G401.6 (cell line): ENCODE results near the gene MZT2A.
"Not testable (repeated sequence)": the region's sequence is repeated elsewhere in the genome, so short reads cannot be mapped to it uniquely, and the experiment has no call there.

Experiments
- FAIRE-seq: peaks from 2 replicates; lab custom pipeline; 2012; peaks lifted over from hg19 to GRCh38; lab: Jason Lieb, UNC

The MZT2A gene

DNA sequence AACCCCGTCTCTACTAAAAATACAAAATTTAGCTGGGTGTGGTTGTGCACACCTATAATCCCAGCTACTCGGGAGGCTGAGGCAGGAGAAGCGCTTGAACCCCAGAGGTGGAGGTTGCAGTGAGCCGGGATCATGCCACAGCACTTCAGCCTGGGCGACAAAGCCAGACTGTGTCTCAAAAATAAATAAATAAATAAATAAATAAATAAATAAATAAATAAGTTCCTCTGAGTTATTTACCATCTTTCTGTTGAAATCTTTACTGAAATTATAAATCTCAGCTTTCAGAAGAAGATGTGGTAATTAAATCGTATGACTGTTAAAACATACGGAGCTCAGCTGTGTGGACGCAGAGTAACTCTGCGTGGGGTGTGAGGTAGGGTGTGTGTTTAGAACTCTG, 44.2 kb downstream of the MZT2A start:
- FAIRE-seq: not testable (repeated sequence)

DNA sequence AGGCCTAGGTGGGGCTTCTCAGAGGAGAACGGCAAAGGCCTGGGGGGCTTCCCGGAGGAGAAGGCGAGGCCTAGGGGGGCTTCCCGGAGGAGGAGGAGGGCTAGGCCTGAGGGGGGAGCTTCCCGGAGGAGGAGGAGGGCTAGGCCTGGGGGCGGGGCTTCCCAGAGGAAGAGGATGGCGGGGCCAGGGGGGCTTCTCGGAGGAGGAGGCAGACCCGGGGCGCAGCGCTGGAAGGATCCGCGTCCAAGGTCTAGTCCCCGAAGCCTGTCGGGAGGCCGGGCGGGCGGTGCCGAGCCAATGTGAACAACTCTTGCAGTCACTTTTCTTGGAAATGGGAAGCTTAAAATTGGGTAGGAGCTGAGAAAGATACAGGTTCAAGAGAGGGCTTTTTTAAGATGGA, 46.3 kb downstream of the MZT2A start:
- FAIRE-seq: no peak

DNA sequence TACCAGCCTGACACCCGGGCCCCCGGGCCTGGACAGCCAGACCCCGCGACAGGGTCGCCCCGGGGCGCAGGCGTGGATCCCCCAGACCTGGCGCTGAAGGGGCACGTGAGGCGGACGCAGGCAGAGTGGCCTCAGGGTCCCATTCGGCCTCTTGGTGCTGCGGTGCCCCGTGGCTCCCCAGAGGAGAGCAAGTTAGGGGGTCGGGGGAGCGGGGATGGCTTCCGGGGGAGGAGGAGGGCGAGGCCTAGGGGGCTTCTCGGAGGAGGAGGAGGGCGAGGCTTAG, 46.7 kb downstream of the MZT2A start:
- not testable (repeated sequence) for FAIRE-seq

DNA sequence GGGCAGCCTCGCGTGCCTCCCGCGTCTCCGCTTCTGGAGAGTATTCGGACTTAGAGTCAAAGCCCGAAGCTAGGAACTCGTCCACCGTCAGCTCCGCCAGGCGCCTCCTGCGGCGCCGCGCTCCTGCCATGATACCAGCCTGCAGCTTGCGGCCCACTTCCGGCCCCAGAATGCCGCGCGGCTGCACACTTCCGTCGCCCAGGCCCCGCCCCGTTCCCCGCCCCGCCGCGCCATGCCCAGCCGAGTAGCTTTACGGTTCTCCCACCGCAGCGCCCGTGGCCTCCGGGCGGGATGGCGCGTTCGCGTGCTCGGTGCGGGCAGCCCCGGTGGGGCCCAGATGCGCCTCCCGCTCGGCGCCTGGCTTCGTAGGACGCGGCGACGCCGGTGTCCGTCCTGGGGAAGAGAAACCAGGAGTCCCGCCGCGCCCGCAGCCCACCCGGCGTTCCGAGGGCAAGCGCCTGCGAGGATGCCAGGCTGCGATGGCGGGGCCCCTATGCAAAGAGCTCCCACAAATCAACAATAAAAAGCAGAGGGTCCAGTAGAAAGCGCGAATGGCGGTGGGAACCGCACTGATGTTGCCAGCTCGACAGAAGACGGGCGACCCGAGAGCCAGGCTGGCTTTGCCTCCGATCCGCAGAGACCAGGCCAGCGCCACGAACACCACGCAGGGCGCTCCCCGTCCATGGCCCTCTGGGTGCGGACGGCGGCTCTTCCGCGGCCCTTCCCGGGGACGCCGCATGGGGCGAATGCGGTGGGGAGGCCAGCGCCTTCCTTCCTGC, 47.3 kb downstream of the MZT2A start:
- FAIRE-seq: not testable (repeated sequence)

DNA sequence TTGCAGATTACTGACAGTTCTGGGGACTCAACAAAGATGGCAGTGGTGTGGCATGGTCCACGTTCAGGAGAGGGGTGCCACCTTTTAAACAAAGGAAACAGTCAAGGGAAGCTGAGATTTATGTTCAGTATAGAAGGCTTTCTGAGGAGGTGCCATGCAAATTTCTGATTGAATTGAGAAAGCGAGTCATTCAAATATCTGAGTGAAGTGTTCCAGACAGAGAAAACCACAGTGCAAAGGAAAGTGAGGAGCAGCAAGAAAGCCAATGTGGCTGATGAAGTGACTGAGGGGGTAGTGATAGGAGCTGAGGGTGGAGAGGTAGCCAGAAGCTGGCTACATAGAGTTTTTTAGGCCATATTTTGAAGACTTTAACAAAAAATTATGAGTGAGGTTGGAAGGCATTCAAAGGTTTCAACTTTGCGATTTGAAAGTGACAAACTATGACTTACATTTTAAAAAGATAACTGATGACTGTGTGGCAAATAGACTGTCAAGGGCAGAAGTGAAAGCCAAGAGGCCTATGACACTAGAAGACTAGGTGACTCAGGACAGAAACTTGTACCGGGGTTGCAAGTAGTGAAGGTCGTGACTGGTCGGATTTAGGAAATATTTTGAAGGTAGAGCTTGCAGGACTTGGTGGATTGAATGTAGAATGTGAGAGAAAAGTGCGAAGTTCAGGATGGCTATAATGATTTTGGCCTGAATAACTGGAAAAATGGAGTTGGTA, 51.3 kb downstream of the MZT2A start:
- FAIRE-seq: not testable (repeated sequence)
